ENCODE data around the gene KRTAP10-1.

GRCh38 chr21:44567481-44568171 is 27.6 kb upstream of the KRTAP10-1 start:
- TF ChIP-seq GATA2 (IDR thresholded peaks at IDR 0.05; ENCODE audit: low read depth, low read length) (no peak), GATA3 (IDR thresholded peaks at IDR 0.05; ENCODE audit: low read depth, low read length) (no peak)
